Lower lobe of right lung (tissue), 2 donors: ENCODE data around the gene PDZD2. TPM values are rescaled to one million over a fixed set of nuclear protein-coding genes. Genes with fewer than 3 reads are reported as not detected.

Experiments
- ATAC-seq, 2 donors: fragments of 200-7000 bp; cut with Tn5 transposase; one replicate each; pipeline ENCODE4 v1.9.1; 2020 to 2022; ENCODE audit warnings: mild to moderate bottlenecking in 2 of 2, moderate library complexity in 2 of 2
- DNase-seq: peaks from one replicate; pipeline ENCODE4 v3.0.0-alpha.2; 2020
- H3K27ac ChIP-seq: fragments of 200-600 bp; one replicate; pipeline ENCODE4 v1.8.0; 2022
- H3K27me3 ChIP-seq: fragments of 200-600 bp; one replicate; pipeline ENCODE4 v1.8.0; 2022; ENCODE audit warnings: low read depth
- H3K36me3 ChIP-seq: fragments of 200-600 bp; one replicate; pipeline ENCODE4 v1.8.0; 2022; ENCODE audit warnings: mild to moderate bottlenecking
- H3K4me1 ChIP-seq: fragments of 200-600 bp; one replicate; pipeline ENCODE4 v1.8.0; 2022
- H3K4me3 ChIP-seq: fragments of 200-600 bp; one replicate; pipeline ENCODE4 v1.8.0; 2022; ENCODE audit warnings: mild to moderate bottlenecking
- H3K9me3 ChIP-seq: fragments of 200-600 bp; one replicate; pipeline ENCODE4 v1.8.0; 2022
- intact Hi-C: fragments of 100-400 bp; cut with DNase I; formaldehyde crosslinking; loops from one replicate; pipeline ENCODE4 v1.11.0; 2022
- total RNA-seq: library from RNA; stranded (reverse); fragmentation: NEBNext Ultra II Directional; extraction: Animal tissue kit (Norgen Biotek cat#: 25700); gene quantifications from one replicate; pipeline ENCODE4 v1.2.1, GENCODE V29; 2021
- TF ChIP-seq, protein P1 (sequence below): fragments of 200-600 bp; IDR thresholded peaks from one replicate; pipeline ENCODE4 v1.8.0; 2022; ENCODE audit warnings: antibody characterized with exemption, mild to moderate bottlenecking
- donor health status: DM: no; HTN: yes; CAD: no; lungs with severe emphysema.

Gene PDZD2
- total RNA-seq, 1 donor from 2014 or later = 67.8 TPM

DNA sequence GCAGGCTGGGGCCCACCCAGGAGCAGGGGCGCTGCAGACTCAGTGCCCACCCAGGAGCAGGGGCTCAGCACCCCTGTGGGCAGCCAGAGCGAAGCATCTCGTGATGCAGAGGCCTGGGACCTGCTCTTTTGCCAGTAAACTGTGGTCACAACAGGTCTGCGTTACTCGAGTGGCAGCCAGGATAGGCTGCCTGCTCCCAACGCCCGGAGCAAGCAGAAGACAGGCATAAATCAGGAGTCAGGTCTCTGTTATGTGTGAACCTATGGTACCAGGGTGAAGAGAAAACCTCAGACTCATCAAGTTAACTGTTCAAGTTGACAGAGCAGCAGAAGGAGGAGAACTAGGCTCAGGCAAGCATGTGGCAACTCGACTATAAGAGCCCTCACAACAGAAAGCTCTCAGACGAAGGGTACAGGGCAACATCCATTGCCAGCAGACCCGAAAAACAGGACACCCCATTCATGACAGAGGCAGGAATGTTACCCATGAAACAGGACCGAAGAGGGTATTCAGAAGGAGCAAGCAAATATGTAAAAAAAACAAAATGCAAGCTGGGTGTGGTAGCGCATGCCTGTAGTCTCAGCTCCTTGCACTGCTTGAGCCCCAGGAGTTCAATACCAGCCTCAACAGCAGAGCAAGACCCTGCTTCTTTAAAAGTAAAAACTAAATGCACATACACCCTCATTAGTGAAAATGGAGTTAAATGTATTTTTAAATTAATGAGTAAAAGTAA, 463.5 kb downstream of the PDZD2 start:
- no peaks in the 10 kb centered on the region for H3K27me3 ChIP-seq
- intact Hi-C loops = no loop called here

DNA sequence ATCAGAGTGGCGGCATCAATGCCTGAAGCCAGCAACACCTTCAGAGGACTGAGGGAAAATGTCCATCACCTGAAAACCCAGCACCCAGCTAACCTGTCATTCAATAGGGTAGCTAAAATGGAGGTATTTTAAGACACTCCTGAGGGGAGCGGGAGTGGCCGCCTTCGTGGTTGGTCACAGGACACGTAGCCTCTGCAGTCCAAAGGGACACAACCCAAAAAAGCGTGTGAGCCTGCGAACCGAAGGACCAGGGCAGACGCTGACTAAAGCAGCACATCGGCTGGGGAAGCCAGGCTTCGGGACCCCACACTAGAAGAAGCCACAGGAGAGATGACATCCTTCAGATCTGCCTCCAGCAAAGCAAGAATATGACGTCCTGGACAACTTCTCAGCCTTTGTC, 464.6 kb downstream of the PDZD2 start:
- TF ChIP-seq, protein P1, sequence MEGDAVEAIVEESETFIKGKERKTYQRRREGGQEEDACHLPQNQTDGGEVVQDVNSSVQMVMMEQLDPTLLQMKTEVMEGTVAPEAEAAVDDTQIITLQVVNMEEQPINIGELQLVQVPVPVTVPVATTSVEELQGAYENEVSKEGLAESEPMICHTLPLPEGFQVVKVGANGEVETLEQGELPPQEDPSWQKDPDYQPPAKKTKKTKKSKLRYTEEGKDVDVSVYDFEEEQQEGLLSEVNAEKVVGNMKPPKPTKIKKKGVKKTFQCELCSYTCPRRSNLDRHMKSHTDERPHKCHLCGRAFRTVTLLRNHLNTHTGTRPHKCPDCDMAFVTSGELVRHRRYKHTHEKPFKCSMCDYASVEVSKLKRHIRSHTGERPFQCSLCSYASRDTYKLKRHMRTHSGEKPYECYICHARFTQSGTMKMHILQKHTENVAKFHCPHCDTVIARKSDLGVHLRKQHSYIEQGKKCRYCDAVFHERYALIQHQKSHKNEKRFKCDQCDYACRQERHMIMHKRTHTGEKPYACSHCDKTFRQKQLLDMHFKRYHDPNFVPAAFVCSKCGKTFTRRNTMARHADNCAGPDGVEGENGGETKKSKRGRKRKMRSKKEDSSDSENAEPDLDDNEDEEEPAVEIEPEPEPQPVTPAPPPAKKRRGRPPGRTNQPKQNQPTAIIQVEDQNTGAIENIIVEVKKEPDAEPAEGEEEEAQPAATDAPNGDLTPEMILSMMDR = no peak
- no peaks in the 10 kb centered on the region for H3K27me3 ChIP-seq
- peaks cover 12% of the 10 kb centered on the region for H3K4me1 ChIP-seq
- H3K27ac ChIP-seq = no peak overlapping the region
- intact Hi-C loops = no loop called here
- ATAC-seq (no peak), DNase-seq (no peak)
- peaks cover 99% of the 10 kb centered on the region for H3K36me3 ChIP-seq
- H3K4me3 ChIP-seq = no peak overlapping the region
- H3K9me3 ChIP-seq = no peaks in the 10 kb centered on the region

More for the DNA sequence above, 463.5 kb downstream of the PDZD2 start:
- Histone ChIP-seq H3K9me3 (no peaks in the 10 kb centered on the region), H3K27ac (no peak overlapping the region), H3K4me3 (no peak overlapping the region), H3K36me3 (peaks cover 99% of the 10 kb centered on the region), H3K4me1 (peaks cover 12% of the 10 kb centered on the region)
- TF ChIP-seq, protein P1 = no peak
- no peak for ATAC-seq
- no peak for DNase-seq

DNA sequence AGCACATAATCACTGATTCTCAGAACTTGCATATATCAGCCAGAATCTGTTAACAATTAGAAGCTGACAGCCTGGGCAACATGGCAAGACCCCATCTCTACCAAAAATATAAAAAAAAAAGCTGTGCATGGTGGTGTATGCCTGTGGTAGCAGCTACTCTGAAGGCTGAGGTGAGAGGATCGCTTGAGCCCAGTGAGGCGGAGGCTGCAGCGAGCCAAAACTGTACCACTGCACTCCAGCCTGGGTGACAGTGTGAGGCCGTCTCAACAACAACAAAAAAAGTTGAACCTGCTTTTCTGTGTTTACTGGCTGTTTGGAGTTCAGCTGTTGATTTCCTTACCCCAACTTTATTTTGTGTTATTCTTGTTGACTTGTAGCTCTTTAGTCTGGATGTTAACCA, 468.4 kb downstream of the PDZD2 start:
- no peaks in the 10 kb centered on the region for H3K27me3 ChIP-seq
- no peak for DNase-seq
- H3K36me3 ChIP-seq = peaks cover 99% of the 10 kb centered on the region
- intact Hi-C loops = no loop called here
- TF ChIP-seq, protein P1 = no peak
- H3K9me3 ChIP-seq = no peaks in the 10 kb centered on the region
- H3K27ac ChIP-seq = no peak overlapping the region
- H3K4me3 ChIP-seq = no peak overlapping the region
- no peak for ATAC-seq
- H3K4me1 ChIP-seq = no peaks in the 10 kb centered on the region

DNA sequence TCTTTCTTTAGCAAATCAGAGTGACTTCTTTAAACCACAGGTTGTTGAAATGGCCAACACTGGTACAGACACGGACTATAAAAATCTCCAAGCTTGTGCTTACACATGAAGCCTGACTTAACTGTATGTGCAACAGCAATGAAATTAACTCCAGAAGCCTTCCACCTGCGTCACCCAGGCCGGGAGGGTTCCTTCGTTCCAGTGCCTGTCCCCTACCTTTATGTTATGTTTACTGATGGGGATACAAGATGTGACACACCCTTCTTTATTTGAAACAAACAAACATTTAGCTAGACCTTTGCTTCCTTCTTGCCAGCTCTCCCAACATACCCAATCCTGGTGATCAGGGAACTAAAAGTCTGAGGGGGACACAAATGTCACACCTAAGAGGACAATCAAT, 469.2 kb downstream of the PDZD2 start:
- H3K4me1 ChIP-seq = no peaks in the 10 kb centered on the region
- no peaks in the 10 kb centered on the region for H3K27me3 ChIP-seq

DNA sequence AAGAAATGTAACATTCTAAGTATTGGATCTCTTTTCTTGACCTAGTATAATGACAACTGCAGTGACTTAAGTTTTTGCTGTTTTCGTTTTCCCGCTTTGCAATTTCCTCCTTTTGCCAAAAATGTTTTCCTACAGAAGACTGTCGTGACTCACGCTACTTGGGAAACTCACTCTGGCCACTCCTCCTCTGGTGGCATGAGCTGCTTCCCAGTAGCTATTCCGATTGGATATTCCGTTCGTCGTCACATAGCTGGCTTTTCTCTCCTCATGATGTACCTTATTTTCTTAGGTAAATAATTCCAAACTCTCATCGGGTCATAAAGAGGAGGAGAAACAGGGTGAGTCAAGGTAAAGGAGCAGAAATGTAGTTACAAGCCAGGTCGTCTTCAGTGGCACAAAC, 470.3 kb downstream of the PDZD2 start:
- DNase-seq (no peak), ATAC-seq (no peak)
- intact Hi-C loops = no loop called here
- H3K4me1 ChIP-seq = no peaks in the 10 kb centered on the region
- H3K27ac ChIP-seq = no peak overlapping the region
- TF ChIP-seq, protein P1 = no peak
- no peaks in the 10 kb centered on the region for H3K9me3 ChIP-seq
- H3K4me3 ChIP-seq = no peak overlapping the region
- peaks cover 93% of the 10 kb centered on the region for H3K36me3 ChIP-seq
- no peaks in the 10 kb centered on the region for H3K27me3 ChIP-seq

More for the DNA sequence above, 469.2 kb downstream of the PDZD2 start:
- peaks cover 95% of the 10 kb centered on the region for H3K36me3 ChIP-seq
- DNase-seq (no peak), ATAC-seq (no peak)
- no peaks in the 10 kb centered on the region for H3K9me3 ChIP-seq
- intact Hi-C loops = no loop called here
- no peak overlapping the region for H3K27ac ChIP-seq
- H3K4me3 ChIP-seq = no peak overlapping the region
- TF ChIP-seq, protein P1 = no peak
